Fibroblast of mammary gland (primary cell): ENCODE data around the gene COL10A1.

Experiments
- DNase-seq: peaks from one replicate; pipeline ENCODE4 v3.0.0-alpha.2; 2010; ENCODE audit warnings: low read depth
- H3K4me3 ChIP-seq: 2 replicates; pipeline ENCODE4 v1.5.1; 2011; ENCODE audit warnings: low read depth, mild to moderate bottlenecking, low read length, moderate library complexity; ENCODE audit not compliant: control insufficient read depth
- TF ChIP-seq, protein P1 (sequence below): conservative IDR thresholded peaks from 2 replicates; pipeline ENCODE4 v1.5.1; 2011; ENCODE audit warnings: low read depth, low read length, inconsistent platforms; ENCODE audit not compliant: control insufficient read depth, insufficient read depth

COL10A1 gene

DNA sequence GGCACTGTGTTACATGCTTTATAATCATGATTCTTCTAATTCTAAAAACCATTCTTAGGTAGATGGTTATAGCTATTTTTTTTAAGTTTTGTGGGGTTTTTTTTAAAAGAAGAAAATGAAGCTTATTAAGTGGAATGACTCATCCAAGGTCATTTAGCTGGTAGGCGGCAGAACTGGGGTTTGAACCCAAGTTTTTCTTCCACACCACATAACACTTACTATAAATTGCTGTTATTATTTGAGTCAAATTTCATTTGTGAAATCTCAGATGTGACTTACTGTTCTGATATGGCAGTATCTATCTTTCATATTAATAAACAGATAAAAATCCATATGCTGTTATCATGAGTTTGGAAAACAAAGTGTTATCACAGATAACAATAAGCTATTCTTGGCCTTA is 10.4 kb upstream of the COL10A1 start:
- DNase-seq: no peak
- no peak overlapping the region for H3K4me3 ChIP-seq
- TF ChIP-seq, protein P1, sequence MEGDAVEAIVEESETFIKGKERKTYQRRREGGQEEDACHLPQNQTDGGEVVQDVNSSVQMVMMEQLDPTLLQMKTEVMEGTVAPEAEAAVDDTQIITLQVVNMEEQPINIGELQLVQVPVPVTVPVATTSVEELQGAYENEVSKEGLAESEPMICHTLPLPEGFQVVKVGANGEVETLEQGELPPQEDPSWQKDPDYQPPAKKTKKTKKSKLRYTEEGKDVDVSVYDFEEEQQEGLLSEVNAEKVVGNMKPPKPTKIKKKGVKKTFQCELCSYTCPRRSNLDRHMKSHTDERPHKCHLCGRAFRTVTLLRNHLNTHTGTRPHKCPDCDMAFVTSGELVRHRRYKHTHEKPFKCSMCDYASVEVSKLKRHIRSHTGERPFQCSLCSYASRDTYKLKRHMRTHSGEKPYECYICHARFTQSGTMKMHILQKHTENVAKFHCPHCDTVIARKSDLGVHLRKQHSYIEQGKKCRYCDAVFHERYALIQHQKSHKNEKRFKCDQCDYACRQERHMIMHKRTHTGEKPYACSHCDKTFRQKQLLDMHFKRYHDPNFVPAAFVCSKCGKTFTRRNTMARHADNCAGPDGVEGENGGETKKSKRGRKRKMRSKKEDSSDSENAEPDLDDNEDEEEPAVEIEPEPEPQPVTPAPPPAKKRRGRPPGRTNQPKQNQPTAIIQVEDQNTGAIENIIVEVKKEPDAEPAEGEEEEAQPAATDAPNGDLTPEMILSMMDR: no peak

DNA sequence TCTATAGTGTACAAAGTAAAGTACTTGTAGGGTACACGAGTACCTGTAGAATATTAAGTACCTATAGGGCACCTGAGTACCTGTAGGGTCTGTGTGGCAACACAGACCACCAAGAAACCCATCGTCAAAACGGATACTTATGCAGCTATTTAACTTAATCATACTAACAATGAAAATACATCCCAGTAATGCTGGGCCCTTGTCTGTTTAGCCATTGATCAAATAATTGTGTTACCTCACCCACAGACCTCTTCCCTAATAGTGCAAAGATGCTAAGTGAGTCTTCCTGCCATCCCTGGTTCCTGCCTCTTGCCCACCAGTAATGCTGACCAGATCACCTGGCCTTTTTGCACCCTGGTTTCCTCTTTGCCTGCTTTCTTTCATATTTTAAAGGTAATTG is 7.5 kb upstream of the COL10A1 start:
- TF ChIP-seq, protein P1: no peak
- H3K4me3 ChIP-seq: no peak overlapping the region
- DNase-seq: no peak

DNA sequence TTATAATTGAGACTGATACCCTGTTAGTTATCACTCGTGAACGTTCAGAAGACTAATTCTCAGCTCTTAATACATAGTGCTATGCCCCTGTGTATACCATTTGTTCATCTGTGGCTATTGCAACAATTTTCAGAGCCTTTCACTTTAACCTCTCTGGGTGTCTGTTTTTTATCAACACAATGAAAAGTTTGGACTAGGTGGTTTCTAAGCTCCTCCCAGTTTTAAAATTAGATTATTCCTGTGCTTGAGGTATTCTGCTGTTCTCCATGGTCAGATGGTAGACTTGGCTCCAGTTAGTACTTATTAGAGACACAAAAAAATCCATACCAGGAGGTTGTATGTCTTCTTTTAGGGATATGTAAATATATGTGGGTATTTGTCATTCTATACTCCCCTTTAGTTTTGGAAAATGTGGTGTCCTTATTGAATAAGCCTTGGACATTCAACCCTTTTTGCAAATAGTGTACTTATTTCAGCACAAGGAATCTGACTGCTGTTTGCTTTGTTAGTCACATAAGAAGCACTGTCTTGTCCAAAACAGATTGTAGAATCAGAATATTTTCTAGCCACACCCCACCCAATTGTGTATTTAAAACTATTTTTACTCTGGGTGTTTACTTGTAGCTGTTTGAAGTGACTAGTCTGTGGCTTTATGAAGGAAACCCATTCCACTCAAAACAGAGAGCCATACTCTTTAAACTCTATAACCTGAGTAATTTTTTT is 2.0 kb upstream of the COL10A1 start:
- no peak overlapping the region for H3K4me3 ChIP-seq
- TF ChIP-seq, protein P1: no peak
- peak; percentile 25 for DNase-seq

DNA sequence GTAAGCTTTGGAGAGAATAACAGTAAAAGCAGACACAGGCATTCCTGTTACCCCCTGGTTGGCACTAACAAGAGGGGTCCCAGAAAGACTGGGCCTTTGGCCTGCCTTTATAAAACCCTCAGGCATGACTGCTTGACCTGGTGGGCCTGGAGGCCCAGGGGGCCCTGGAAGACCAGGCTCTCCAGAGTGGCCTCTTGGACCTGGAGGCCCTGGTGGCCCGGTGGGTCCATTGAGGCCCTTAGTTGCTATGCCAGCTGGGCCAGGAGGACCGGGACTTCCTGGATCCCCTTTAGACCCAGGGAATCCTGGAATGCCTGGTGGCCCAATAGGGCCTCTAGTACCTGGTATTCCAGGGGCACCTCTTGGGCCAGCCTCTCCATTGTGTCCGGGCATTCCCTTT is 5.5 kb downstream of the COL10A1 start:
- H3K4me3 ChIP-seq: no peak overlapping the region
- DNase-seq: no peak
- TF ChIP-seq, protein P1: no peak

DNA sequence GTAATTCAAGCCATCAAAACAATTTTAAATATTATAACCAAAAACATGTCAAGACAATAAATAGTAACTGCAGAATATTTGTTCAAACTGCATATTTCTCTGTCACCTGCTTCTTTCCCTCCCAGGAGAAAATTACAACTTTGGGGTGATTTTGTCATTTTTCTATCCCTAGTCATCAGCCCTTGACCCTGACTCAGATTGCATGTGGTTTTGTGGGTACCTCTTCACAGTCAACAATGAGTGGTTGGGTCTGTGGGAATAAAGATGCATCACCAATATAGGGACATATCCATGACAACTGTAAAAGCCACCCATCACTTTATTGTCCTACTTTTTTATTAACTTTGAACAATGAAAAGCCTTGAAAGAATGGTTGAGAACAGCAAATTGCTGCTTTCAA is 7.3 kb downstream of the COL10A1 start:
- peak; percentile 56 for DNase-seq
- TF ChIP-seq, protein P1: no peak
- H3K4me3 ChIP-seq: no peak overlapping the region

DNA sequence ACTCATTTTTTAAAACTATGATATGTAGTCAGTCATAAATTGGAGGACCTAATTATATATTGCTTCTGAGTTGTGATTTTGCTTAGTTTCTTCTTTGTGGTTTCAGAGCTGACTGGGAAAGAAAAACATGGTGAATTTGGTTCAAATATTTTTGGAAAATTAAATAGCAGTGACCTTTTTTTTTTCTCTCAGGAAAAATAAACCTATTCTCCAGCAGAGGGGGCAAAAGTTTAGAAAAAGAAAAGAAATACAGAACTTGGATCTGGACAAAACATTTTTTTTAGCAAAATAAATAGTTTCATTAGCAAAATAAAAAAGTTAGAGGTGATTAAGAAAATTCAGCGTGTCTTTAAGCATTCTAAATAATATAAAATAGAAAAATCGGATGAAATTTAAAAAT is 10.2 kb downstream of the COL10A1 start:
- H3K4me3 ChIP-seq: no peak overlapping the region
- peak; percentile 24 for DNase-seq
- TF ChIP-seq, protein P1: peak; percentile 42
